SK-N-DZ (cell line): ENCODE results near the gene SSX2. TPM values are rescaled to one million over a fixed set of nuclear protein-coding genes. Genes with fewer than 3 reads are reported as not detected.
"Not testable (repeated sequence)": the region's sequence is repeated elsewhere in the genome, so short reads cannot be mapped to it uniquely, and the experiment has no call there.

Source experiments
- DNase-seq: peaks from one replicate; pipeline ENCODE4 v3.0.0-alpha.2; 2015; ENCODE audit warnings: low spot score
- polyA plus RNA-seq, 2 experiments: library from polyadenylated mRNA; depleted of rRNA; stranded (reverse); fragments of >200 nt; gene quantifications; 2 replicates each; pipeline ENCODE4 v1.2.3, GENCODE V29; 2014
- small RNA-seq, 2 experiments: library from RNA; depleted of rRNA; stranded (forward); fragments of <200 nt; gene quantifications; one replicate each; pipeline ENCODE3, GENCODE V24; 2014

Gene SSX2
- not detected in 2 replicates for polyA plus RNA-seq (2014; cell fraction: cytosol; rRNA removed)
- polyA plus RNA-seq (2014; cell fraction: nucleus; rRNA removed): not detected in 2 replicates

GRCh38 chrX:52707078-52707477, at the start of gene SSX2:
TSS of gene SSX2 (minus strand) at chrX:52707178. CDS start at chrX:52705749, 1,429 bp downstream.
- not testable (repeated sequence) for DNase-seq

GRCh38 chrX:52750952-52751351, 44.0 kb upstream of the SSX2 start, which contains the start of gene SSX2B:
TSS of gene SSX2B (plus strand) at chrX:52751252. CDS start at chrX:52752681, 1,429 bp downstream.
- not testable (repeated sequence) for DNase-seq

DNA sequence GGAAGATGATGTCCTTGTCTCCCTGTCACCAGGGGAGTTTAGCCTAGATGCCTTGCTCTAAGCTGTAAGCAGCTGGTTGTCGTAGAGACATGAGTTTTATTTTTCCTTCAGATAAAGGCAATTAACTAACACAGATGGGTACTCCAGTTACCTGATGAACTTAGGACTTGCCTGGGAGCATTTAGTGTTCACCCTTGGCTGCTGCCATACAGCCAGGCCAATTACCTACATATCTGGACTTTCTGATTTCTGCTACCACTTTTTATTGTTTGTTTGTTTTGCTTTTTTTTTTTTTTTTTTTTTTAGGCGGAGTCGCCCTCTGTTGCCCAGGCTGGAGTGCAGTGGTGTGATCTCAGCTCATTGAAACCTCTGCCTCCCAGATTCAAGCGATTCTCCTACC, 14.9 kb downstream of the SSX2 start:
- DNase-seq: not testable (repeated sequence)

DNA sequence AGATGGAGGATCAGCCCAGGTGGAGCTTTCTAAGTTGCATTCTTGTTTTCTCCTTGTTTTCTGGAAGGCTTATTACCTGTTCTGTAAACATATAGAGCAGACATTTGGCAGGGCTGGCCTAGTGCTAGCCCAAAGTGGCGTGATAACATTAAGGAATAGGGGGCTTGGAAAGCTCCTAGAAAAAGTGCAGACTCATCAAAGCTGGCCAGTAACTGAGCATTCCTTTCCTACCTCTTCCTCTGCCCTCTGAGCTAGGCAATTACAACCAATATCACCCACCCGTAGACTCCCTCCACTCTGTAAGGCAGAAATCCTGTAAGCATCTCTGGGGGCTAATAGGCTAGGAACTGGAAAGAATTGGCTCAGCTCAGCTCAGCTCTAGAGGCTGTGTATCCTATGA, 44.8 kb downstream of the SSX2 start:
- not testable (repeated sequence) for DNase-seq

DNA sequence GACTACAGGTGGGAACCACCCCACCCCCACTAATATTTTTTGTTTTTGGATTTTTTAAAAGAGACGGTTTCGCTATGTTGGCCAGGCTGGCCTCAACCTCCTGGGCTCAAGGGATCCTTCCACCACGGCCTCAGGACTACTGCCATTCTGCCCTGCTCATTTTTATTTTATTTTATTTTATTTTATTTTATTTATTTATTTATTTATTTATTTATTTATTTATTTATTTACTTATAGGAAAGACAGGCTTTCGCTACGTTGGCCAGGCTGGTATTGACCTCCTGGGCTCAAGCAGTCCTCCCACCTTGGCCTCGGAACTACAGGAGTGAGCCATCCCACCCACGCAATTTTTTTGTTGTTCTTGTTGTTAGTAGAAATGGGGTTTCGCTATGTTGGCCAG, 51.5 kb downstream of the SSX2 start:
- DNase-seq: not testable (repeated sequence)

DNA sequence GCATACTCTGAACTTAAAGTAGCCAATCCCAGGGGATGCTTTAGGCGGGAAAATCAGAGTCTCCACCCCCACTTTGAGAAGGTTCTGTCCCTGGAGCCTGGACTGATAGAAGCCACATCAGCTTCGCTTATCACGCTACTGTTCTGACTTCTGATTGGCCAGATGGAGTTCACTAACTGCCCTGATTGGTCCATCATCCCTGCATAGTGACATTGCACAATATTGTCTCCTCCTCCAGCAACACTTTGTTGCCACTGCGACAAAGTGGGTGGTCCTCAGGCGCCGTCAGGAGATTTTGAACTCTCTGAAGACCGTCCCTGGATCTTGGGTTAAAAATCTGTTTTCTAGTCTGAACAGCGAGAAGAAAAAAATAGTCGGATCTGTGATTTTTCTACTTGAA, 52.2 kb downstream of the SSX2 start, which contains the start of gene SSX7:
TSS of gene SSX7 (minus strand) at position 101 of the 400 bp plus-strand sequence. CDS start 1,428 bp downstream, outside the sequence.
- DNase-seq: not testable (repeated sequence)

DNA sequence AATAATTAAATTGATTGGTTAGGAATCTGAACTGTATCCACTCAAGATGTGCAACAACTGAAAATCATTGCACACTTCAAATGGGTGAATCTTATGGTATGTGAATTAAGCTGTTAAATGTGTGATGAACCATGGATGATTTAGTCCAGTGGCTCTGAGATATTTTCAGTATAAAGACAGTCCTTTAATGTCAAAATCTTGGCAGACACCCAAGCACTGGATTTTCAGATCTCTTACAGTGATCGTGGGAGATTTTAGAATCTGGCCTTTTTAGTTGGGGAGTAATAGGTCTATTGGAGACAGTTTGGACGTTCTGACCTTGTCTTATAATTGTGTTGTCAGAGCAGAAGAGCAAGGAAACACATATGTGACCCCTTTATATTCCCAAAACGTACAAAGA, 56.3 kb downstream of the SSX2 start:
- DNase-seq: not testable (repeated sequence)

DNA sequence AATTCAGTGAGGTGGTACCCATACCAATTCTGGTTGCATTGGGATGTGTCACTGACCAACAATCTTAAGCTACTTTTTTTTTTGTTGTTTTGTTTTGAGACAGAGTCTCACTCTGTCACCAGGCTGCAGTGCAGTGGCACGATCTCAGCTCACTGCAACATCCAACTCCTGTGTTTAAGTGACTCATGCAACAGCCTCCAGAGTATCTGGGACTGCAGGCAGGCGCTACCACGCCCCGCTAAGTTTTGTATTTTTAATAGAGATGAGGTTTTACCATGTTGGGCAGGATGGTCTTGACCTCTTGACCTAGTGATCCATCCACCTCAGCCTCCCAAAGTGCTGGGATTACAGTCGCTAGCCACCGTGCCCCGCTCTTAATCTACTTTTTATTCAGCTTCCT, 58.0 kb downstream of the SSX2 start:
- not testable (repeated sequence) for DNase-seq

Small RNA genes within 50 kb of the gene (small RNA-seq; reads per million reads assigned to genes)
- 0 reads per million in 2 experiments for gene AC244505.3
- gene AC244505.5: 0 reads per million in 2 experiments
- gene AL450023.3: 0 reads per million in 2 experiments
- gene RNA5SP504: 0 reads per million in 2 experiments
